BLaER1 treated with 17β-estradiol and CSF1 and Interleukin-3, amounts not matched to agents 10 nM and 100 nM (cell line): ENCODE measurements around the gene BCAS1.

Experiments
- H3K27ac ChIP-seq, 11 experiments: shearing (Covaris generic); formaldehyde crosslinking; 2 replicates each; pipeline ENCODE4 v1.8.1; 2022
- H3K27me3 ChIP-seq, 11 experiments: shearing (Covaris generic); formaldehyde crosslinking; 2 replicates each; pipeline ENCODE4 v1.8.1; 2022
- H3K36me3 ChIP-seq, 11 experiments: shearing (Covaris generic); formaldehyde crosslinking; 2 replicates each; pipeline ENCODE4 v1.8.1; 2022
- H3K4me1 ChIP-seq, 10 experiments: shearing (Covaris generic); formaldehyde crosslinking; 2 replicates each; pipeline ENCODE4 v1.8.1; 2022
- H3K4me2 ChIP-seq, 11 experiments: shearing (Covaris generic); formaldehyde crosslinking; 2 replicates each; pipeline ENCODE4 v1.8.1; 2022
- H3K4me3 ChIP-seq, 10 experiments: shearing (Covaris generic); formaldehyde crosslinking; 2 replicates each; pipeline ENCODE4 v1.8.1; 2022
- H3K9ac ChIP-seq, 11 experiments: shearing (Covaris generic); formaldehyde crosslinking; 2 replicates each; pipeline ENCODE4 v1.8.1; 2022
- H3K9me3 ChIP-seq, 11 experiments: shearing (Covaris generic); formaldehyde crosslinking; replicated peaks in 1 of 11; 2 replicates each; pipeline ENCODE4 v1.8.1; 2022
- H4K20me1 ChIP-seq, 11 experiments: shearing (Covaris generic); formaldehyde crosslinking; 2 replicates each; pipeline ENCODE4 v1.8.1; 2022
- Cebpa-rat ChIP-seq, 11 experiments: shearing (Covaris generic); IDR thresholded peaks; 2 replicates each; pipeline ENCODE4 v1.8.1; 2022

The BCAS1 gene

GRCh38 chr20:54054516-54054915, 15.9 kb downstream of the BCAS1 start:
- no peak for TF ChIP-seq Cebpa-rat (IDR thresholded peaks at IDR 0.05)
- Histone ChIP-seq H3K27ac (no peak overlapping the region), H3K9ac (no peak overlapping the region), H3K4me3 (no peak overlapping the region), H3K9me3 (peaks cover 0 to 16% (median 4%) of the 10 kb centered on the region in 11 experiments; a peak in 5 of 22 replicates), H3K4me2 (no peak overlapping the region), H3K4me1 (peaks cover 0 to 13% (median 2%) of the 10 kb centered on the region in 10 experiments; a peak in 7 of 20 replicates), H3K36me3 (no peaks in the 10 kb centered on the region), H3K27me3 (no peaks in the 10 kb centered on the region), H4K20me1 (no peaks in the 10 kb centered on the region)

DNA sequence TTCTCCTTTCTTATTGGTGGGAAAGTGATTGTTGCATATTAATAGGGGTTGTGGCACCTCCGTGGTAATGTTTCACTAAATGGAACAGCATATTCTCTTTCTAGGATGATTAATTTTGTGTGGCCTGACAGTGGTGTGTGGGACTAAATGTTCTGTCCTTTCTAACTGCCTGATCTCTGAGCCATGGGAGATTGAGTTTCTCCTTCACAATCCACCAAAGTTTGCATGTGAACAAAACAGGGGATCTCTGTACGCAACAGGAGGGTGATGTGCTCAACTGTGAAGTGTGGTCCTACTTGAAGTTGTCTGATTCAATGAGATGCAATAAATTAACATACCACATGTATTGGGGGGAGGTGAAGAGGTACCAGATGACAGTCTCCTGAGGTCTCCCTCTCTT, 19.3 kb downstream of the BCAS1 start:
- no peaks in the 10 kb centered on the region for H3K36me3 ChIP-seq

DNA sequence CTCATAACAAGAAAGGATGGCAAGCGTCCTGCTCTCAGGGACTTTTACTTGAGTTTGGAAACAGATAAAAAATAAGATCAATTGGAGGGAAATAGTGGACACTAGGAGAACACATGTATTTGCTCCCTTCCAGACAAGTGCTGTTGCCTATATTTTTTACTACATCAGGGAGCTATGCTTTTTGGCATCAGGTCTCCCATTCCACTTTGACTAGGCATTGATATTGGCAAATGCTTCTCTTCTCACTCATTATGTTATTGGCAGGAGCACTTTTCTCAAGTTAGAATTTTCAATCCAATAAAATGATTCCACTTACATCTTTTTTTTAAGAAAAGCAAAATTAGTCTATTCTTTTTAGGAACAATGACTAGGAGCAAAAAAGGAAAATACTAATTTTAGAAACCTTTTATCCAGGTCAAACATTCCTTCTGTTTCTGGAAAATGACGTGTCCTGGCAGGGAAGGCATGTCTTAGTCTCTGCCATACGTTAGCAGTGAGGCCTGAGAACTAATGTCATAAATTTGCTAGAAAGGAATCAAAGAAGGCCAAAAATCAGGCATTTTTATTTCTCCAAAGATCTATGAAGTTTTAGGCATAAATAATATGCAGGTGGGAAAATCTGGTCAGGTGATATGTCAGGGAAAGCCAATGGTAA, 21.4 kb downstream of the BCAS1 start:
- Histone ChIP-seq H3K9ac (no peak overlapping the region), H3K4me2 (no peak overlapping the region), H4K20me1 (no peaks in the 10 kb centered on the region), H3K36me3 (no peaks in the 10 kb centered on the region), H3K27ac (no peak overlapping the region), H3K4me1 (peaks cover 0 to 23% (median 9%) of the 10 kb centered on the region in 10 experiments; a peak in 13 of 20 replicates), H3K4me3 (no peak overlapping the region), H3K27me3 (no peaks in the 10 kb centered on the region), H3K9me3 (peaks cover 5 to 31% (median 19%) of the 10 kb centered on the region in 11 experiments; a peak in 15 of 22 replicates)
- TF ChIP-seq Cebpa-rat (IDR thresholded peaks at IDR 0.05): no peak

More for the DNA sequence above, 19.3 kb downstream of the BCAS1 start:
- Histone ChIP-seq H3K9me3 (peaks cover 9 to 30% (median 23%) of the 10 kb centered on the region in 11 experiments; a peak in 17 of 22 replicates), H3K9ac (no peak overlapping the region), H3K4me3 (no peak overlapping the region), H3K4me2 (no peak overlapping the region), H4K20me1 (no peaks in the 10 kb centered on the region), H3K27ac (no peak overlapping the region), H3K4me1 (peaks cover 0 to 12% (median 8%) of the 10 kb centered on the region in 10 experiments; a peak in 12 of 20 replicates), H3K27me3 (no peaks in the 10 kb centered on the region)
- TF ChIP-seq Cebpa-rat (IDR thresholded peaks at IDR 0.05): no peak

DNA sequence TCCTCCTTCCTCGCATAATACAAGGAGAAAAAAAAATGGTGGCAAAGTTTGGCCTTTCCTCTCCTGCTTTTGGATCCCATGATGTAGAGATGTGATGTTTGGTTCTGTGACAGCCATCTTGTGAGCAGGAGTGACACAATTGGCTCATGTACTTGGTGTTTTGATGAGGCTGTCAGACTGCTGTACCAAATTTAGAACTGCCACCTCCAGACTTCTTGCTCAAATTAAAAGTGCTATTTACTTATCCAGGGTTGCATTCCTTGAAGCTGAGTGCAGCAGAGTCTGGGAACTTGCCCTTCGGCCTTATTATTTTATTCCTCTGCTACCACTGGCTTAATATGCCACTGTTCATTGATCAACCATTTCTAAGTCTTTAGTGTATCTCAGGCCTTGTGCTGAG, 21.9 kb downstream of the BCAS1 start:
- H3K9ac ChIP-seq: no peak overlapping the region
- TF ChIP-seq Cebpa-rat (IDR thresholded peaks at IDR 0.05): no peak
- H4K20me1 ChIP-seq: no peaks in the 10 kb centered on the region
- no peak overlapping the region for H3K4me3 ChIP-seq
- H3K36me3 ChIP-seq: no peaks in the 10 kb centered on the region
- H3K4me1 ChIP-seq: peaks cover 0 to 28% (median 9%) of the 10 kb centered on the region in 10 experiments; a peak in 13 of 20 replicates
- no peak overlapping the region for H3K27ac ChIP-seq
- H3K27me3 ChIP-seq: no peaks in the 10 kb centered on the region
- H3K4me2 ChIP-seq: peak overlapping the region in 1 of 11 experiments; percentile 9; a peak in 1 of 22 replicates
- H3K9me3 ChIP-seq: peaks cover 5 to 31% (median 19%) of the 10 kb centered on the region in 11 experiments; a peak in 14 of 22 replicates

DNA sequence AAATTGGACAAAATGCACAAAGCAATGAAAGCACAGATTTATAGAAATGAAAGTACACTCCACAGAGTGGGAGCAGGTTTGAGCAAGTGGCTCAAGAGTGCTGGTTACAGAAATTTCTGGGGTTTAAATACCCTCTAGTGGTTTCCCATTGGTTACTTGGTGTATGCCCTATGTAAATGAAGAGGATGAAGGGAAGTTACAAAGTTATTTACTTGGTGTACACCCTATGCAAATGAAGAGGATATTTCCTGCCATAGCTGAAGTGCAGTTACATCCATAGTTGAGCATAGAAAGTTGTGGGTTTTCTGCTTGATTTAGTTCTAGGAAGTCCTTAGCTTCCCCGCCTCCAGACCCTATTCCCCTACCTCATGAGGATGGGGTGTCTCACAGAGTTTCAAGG, 22.7 kb downstream of the BCAS1 start:
- peaks cover 0 to 29% (median 9%) of the 10 kb centered on the region in 10 experiments; a peak in 13 of 20 replicates for H3K4me1 ChIP-seq
- peaks cover 5 to 31% (median 19%) of the 10 kb centered on the region in 11 experiments; a peak in 13 of 22 replicates for H3K9me3 ChIP-seq
- H3K9ac ChIP-seq: no peak overlapping the region
- peak overlapping the region in 1 of 11 experiments; percentile 42; a peak in 2 of 22 replicates for H3K27ac ChIP-seq
- no peaks in the 10 kb centered on the region for H4K20me1 ChIP-seq
- no peaks in the 10 kb centered on the region for H3K36me3 ChIP-seq
- TF ChIP-seq Cebpa-rat (IDR thresholded peaks at IDR 0.05): no peak
- H3K4me2 ChIP-seq: peak overlapping the region in 7 of 11 experiments; percentile 8 to 26 (median 16); a peak in 9 of 22 replicates
- no peak overlapping the region for H3K4me3 ChIP-seq
- H3K27me3 ChIP-seq: no peaks in the 10 kb centered on the region

DNA sequence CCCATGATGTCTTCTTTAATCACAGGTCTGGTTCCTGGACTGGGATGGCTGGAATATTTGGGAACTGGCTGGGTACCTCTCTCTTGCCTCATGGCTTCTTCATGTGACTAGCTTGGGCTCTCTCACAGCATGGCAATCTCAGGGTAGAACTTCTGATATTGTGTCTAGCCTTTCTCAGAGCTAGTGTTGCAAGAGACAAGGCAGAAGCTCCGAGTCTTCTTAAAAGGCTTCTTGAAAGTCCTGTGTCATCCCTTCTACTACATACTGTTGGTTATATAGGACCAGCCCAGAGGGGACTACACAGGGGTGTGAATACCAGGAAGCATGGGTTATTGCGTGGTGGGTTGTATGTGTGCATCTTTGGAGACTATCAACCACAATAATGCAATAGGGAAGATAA, 23.3 kb downstream of the BCAS1 start:
- Histone ChIP-seq H3K4me2 (peak overlapping the region in 3 of 11 experiments; percentile 8 to 22 (median 19); a peak in 3 of 22 replicates), H4K20me1 (no peaks in the 10 kb centered on the region), H3K27ac (no peak overlapping the region), H3K9me3 (peaks cover 5 to 31% (median 19%) of the 10 kb centered on the region in 11 experiments; a peak in 13 of 22 replicates), H3K4me1 (peaks cover 0 to 29% (median 9%) of the 10 kb centered on the region in 10 experiments; a peak in 13 of 20 replicates), H3K27me3 (no peaks in the 10 kb centered on the region), H3K36me3 (no peaks in the 10 kb centered on the region), H3K4me3 (no peak overlapping the region), H3K9ac (no peak overlapping the region)
- TF ChIP-seq Cebpa-rat (IDR thresholded peaks at IDR 0.05): no peak

GRCh38 chr20:54044156-54044555, 26.2 kb downstream of the BCAS1 start:
- peak overlapping the region in 1 of 11 experiments; percentile 12; a peak in 2 of 22 replicates for H3K4me2 ChIP-seq

GRCh38 chr20:54043076-54043967, 27.1 kb downstream of the BCAS1 start:
- Histone ChIP-seq H3K27me3 (no peaks in the 10 kb centered on the region), H3K9me3 (peaks cover 5 to 28% (median 17%) of the 10 kb centered on the region in 11 experiments; a peak in 13 of 22 replicates), H3K36me3 (no peaks in the 10 kb centered on the region), H3K4me1 (peaks cover 0 to 29% (median 9%) of the 10 kb centered on the region in 10 experiments; a peak in 13 of 20 replicates), H4K20me1 (no peaks in the 10 kb centered on the region), H3K4me3 (no peak overlapping the region), H3K9ac (no peak overlapping the region), H3K4me2 (no peak overlapping the region; a peak in 1 of 22 replicates), H3K27ac (no peak overlapping the region)
- no peak for TF ChIP-seq Cebpa-rat (IDR thresholded peaks at IDR 0.05)

More at GRCh38 chr20:54044156-54044555, 26.2 kb downstream of the BCAS1 start:
- Histone ChIP-seq H3K4me1 (peaks cover 0 to 29% (median 9%) of the 10 kb centered on the region in 10 experiments; a peak in 13 of 20 replicates), H3K36me3 (no peaks in the 10 kb centered on the region), H3K9me3 (peaks cover 5 to 31% (median 19%) of the 10 kb centered on the region in 11 experiments; a peak in 13 of 22 replicates), H4K20me1 (no peaks in the 10 kb centered on the region), H3K27ac (no peak overlapping the region), H3K27me3 (no peaks in the 10 kb centered on the region), H3K9ac (no peak overlapping the region), H3K4me3 (no peak overlapping the region)
- no peak for TF ChIP-seq Cebpa-rat (IDR thresholded peaks at IDR 0.05)

DNA sequence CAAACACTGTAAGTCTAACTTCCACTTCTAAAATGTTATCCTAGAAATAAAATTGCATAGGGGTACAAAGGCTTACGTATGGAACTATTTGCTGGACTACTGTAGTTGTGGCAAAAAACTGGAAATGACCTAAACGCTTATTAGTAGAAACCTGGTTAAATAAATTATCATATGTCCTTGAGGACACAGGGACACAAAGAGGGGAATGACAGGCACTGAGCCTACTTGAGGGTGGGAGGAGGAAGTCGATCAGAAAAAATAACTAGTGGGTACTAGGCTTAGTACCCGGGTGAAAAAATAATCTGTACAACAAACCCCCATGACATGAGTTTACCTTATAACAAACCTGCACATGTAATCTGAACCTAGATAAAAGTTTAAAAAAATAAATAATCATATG, 28.4 kb downstream of the BCAS1 start:
- no peaks in the 10 kb centered on the region for H3K36me3 ChIP-seq

More for the DNA sequence above, 28.4 kb downstream of the BCAS1 start:
- no peak for TF ChIP-seq Cebpa-rat (IDR thresholded peaks at IDR 0.05)
- Histone ChIP-seq H3K4me1 (peaks cover 0 to 23% (median 0%) of the 10 kb centered on the region in 10 experiments; a peak in 2 of 20 replicates), H3K9ac (no peak overlapping the region), H3K4me2 (no peak overlapping the region), H4K20me1 (no peaks in the 10 kb centered on the region), H3K27ac (no peak overlapping the region), H3K27me3 (no peaks in the 10 kb centered on the region), H3K9me3 (peaks cover 0 to 15% (median 4%) of the 10 kb centered on the region in 11 experiments; a peak in 11 of 22 replicates), H3K4me3 (no peak overlapping the region)
